ENCODE data around the gene ATP6V0C.

Gene ATP6V0C

DNA sequence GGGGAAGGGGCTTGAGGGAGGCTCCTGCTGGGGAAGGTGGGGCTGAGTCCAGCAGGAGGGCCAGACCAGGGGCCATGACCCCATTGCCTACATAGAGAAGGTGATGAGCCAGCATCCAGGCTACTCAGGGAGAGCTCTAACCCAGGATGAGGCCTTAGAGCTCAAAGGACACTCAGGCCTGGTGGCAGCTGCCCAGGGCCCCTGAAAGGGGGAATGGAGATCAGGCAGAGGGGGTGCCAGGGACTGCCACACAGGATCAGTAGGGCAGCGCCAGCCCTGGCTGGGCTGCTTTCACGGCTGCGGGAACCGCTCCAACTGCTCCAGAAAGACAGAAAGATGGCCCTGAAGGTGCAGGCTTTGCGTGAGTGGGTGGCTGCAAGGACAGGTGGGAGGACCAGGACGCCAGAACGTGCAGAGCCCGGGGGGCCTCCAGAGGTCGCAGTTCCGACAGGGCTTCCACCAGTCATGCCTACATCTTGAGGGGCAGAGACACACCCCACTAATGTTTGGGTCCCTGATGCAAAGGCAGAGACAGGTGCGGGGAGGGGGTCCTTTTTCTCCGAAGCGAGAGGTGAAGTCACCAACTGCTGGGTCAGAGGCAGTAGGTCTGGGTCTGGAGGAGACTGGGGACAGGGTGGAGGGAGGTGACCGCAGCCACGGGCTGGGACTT, 882 bp upstream of the ATP6V0C start:
- no peak for DNase-seq

GRCh38 chr16:2514333-2515179, 804 bp downstream of the ATP6V0C start:
- no peak for DNase-seq

GRCh38 chr16:2515180-2515851, 1.6 kb downstream of the ATP6V0C start:
- no peak for DNase-seq

GRCh38 chr16:2516391-2517240, 2.9 kb downstream of the ATP6V0C start:
- no peak for DNase-seq

DNA sequence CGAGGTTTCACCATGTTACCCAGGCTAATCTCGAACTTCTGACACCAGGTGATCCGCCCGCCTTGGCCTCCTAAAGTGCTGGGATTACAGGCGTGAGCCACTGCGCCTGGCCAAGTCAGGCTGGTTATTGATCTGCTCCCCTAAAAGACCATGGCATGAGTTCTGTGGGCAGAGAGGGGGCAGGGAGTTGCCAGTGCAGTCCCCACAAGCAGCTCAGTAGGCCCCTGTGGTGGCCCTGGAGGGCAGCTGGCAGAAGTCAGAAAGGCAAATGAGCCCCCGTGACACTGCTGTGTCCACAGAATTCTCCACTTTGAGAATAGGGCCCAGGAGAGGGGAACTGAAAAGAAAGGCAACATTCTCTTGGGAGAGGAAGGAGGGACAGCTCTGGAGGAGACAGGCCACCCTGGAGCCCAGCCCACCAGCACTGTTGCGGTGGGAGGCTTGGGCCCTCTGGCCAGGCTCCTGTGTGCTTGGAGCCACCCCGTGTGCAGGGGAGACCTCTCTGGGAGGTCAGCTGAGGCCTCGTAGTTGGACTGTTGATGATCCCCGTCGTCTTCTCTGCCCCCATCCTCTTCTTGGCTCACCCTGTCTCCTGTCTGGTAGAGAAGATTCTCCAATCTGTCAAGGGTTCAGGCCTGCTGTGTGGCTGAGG, 4.3 kb downstream of the ATP6V0C start:
- DNase-seq = no peak

DNA sequence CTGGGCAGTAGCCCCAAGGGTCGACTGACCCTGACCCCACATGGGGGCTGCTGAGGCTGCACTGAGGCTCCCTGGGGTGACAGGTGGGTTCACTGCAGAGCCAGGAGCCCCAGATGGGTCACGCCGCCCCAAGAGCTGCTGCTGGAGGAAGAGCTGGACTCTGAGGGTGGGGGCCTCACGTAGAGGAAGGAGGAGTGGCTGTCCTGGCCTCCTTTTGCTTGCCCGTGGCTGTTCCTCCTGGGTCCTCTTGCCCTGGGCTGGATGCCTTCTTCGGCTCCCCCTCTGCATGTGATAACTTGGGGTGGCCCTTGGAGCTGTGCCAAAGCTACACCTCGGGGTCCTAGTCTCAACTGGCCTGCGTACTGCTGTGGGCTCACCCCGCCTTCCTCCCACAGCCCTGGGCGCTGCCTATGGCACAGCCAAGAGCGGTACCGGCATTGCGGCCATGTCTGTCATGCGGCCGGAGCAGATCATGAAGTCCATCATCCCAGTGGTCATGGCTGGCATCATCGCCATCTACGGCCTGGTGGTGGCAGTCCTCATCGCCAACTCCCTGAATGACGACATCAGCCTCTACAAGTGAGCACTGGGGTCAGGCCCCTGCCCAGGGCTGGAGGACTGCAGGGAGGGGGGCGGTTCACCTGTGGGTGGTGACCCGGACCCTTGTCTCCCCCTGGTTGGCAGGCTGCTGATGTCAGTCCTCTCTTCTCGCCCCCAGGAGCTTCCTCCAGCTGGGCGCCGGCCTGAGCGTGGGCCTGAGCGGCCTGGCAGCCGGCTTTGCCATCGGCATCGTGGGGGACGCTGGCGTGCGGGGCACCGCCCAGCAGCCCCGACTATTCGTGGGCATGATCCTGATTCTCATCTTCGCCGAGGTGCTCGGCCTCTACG, 5.3 kb downstream of the ATP6V0C start:
- DNase-seq = no peak

- no peak for DNase-seq
Measured at GRCh38 chr16:2519711-2520080, 5.9 kb downstream of the ATP6V0C start.

DNA sequence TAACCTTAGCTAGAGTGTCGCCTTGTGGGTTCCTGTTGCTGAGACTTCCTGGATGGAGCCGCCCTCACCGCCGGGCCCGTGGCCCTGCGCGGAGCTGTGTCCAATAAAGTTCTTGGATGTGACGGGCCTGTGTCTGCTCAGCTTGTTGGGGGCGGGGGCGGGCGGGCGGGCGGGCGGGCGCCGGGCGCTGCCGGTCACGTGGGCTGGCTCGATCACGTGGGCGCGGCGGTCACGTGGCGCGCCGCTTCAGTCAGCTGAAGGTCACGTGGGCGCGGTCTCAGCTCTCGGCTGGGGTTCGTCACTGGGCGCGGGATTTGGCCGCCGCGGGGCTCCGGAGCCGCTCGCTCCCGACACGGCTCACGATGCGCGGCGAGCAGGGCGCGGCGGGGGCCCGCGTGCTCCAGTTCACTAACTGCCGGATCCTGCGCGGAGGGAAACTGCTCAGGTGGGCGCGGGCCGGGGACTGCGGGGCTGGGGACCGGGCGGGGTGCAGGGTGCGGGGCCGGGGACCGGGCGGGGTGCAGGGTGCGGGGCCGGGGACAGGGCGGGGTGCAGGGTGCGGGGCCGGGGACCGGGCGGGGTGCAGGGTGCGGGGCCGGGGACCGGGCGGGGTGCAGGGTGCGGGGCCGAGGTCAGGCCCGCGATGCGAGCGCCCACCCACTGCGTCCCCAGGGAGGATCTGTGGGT, 6.5 kb downstream of the ATP6V0C start, which contains the start of gene AMDHD2:
TSS of gene AMDHD2 (plus strand) at position 275 of the 687 bp plus-strand sequence. CDS start at position 363, 88 bp downstream.
- peak; percentile 94 for DNase-seq

- DNase-seq = no peak
Measured at GRCh38 chr16:2520784-2521531, 7.2 kb downstream of the ATP6V0C start.

DNA sequence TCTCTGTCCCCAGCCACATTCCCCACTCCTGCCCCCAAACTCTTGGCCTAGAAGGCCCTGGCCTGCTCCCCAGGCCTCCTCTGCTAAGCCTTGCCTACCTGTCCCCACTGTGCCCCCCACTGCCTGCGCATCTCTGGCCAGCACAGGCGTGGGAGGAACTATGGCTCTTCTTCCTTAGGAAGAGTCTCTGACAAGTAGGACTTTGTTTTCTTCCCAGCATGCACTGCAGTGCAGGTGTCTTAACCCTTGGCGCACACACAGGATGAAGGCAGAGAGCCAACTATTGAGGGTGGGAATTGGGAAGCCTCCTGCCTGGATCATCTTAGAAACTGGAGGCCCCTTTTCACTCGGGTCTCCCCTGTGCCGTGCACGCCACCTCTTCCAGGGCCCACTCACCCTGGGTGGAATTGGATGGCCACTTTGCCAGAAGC, 10.1 kb downstream of the ATP6V0C start:
- DNase-seq = no peak

- no peak for DNase-seq
Measured at GRCh38 chr16:2524339-2524938, 10.7 kb downstream of the ATP6V0C start.

DNA sequence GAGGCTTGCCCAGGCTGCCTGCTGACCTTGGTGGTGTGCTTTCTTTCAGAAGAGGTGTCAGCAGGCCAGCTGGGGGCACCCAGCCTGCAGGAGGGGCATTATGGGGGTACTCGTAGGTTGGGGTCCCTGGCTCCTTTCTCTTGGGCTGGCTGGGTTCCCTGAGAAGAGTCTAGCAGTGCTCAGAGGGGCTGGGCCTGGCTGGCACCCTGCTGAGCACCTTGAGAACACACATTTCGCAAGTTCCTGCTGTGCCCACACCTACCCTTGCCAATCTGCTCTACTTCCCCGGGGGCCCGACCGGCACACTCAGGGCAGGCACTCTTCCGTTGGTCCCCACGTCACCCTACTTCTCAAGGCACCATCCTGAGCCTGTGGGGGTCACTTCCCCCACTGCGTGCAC, 12.4 kb downstream of the ATP6V0C start:
- peak; percentile 6 for DNase-seq

GRCh38 chr16:2527071-2527783, 13.5 kb downstream of the ATP6V0C start:
- DNase-seq = peak; percentile 10

GRCh38 chr16:2527784-2528100, 14.0 kb downstream of the ATP6V0C start:
- DNase-seq = no peak

GRCh38 chr16:2528161-2529060, 14.7 kb downstream of the ATP6V0C start:
- DNase-seq = no peak

DNA sequence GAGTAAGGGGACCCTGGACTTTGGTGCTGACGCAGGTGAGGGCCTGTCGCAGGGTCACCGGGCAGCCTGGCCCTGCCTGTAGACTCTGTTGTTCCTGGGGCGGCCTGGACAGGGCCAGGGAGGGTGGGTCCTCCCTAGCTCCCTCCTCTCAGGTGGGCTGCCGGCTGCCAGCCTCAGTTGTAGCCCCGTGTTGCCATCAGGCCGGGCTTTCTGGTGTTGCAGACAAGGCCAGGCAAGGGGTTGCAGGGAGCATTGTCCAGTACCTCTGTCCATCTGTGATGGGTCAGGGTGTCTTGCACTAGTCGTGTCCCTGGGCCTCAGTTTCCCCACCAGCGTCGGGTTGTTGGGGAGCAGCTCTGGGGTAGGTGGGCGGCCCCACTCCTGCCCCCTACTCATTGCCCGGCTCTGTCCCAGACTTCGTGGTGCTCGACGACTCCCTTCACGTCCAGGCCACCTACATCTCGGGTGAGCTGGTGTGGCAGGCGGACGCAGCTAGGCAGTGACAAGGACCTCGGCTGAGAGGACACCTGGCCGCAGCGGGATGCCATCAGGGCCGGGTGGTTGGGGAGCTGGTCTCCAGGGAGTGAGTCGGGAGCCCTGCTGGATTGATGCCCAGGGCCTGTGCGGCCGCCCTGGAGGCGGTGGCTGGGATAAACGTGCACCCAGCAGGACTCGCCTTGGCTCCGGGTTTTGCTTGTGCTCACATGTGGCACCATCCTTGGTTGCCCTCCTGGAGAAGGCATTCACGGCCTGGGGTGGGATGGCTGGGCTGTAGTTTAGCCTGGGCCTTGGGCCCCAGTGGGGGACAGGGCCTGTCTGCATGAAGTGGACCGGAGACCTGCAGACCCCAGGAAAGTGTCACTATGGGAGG, 15.5 kb downstream of the ATP6V0C start:
- DNase-seq = peak; percentile 61
